Fibroblast of lung (primary cell): ENCODE results near the gene KCNJ9.

ENCODE experiments used
- EZH2 ChIP-seq: IDR thresholded peaks from 2 replicates; pipeline ENCODE4 v1.5.1; 2012; ENCODE audit warnings: low read length, control low read depth, mild to moderate bottlenecking; ENCODE audit errors: missing control alignments
- TF ChIP-seq, protein P1 (sequence below), 2 donors: IDR thresholded peaks in 1 of 2; conservative IDR thresholded peaks in 1 of 2; 1 replicate in 1 of 2; 2 replicates in 1 of 2; pipeline ENCODE4 v1.5.1; 2011 to 2012; ENCODE audit warnings: low read length in 2 of 2, control low read depth in 1 of 2, inconsistent platforms in 1 of 2, low read depth in 1 of 2, mild to moderate bottlenecking in 1 of 2

DNA sequence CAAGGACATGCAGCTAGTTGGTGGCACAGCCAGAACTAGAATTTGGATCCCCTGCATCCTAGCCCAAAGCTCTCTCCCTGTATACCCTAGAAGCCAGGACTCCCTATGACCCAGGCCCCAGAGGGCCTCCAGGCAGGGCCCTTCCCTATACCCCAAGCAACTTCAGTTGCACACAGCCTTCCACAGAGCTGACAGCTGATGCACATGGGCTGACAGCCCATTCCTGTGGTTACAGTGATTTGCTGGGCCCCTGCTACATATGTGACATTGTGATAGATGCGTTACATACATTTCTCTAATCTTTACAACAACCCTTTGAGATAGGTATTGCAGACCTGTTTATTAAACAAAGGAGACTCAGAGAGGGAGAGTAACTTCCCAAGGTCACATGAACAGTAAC lies 40.0 kb downstream of the KCNJ9 start:
- TF ChIP-seq, protein P1, sequence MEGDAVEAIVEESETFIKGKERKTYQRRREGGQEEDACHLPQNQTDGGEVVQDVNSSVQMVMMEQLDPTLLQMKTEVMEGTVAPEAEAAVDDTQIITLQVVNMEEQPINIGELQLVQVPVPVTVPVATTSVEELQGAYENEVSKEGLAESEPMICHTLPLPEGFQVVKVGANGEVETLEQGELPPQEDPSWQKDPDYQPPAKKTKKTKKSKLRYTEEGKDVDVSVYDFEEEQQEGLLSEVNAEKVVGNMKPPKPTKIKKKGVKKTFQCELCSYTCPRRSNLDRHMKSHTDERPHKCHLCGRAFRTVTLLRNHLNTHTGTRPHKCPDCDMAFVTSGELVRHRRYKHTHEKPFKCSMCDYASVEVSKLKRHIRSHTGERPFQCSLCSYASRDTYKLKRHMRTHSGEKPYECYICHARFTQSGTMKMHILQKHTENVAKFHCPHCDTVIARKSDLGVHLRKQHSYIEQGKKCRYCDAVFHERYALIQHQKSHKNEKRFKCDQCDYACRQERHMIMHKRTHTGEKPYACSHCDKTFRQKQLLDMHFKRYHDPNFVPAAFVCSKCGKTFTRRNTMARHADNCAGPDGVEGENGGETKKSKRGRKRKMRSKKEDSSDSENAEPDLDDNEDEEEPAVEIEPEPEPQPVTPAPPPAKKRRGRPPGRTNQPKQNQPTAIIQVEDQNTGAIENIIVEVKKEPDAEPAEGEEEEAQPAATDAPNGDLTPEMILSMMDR (conservative IDR thresholded peaks at IDR 0.05 in 1 of 2, IDR thresholded peaks at IDR 0.05 in 1 of 2; ENCODE audit: low read depth in 1 of 2, low read length in 2 of 2), result no peak
- no peak for TF ChIP-seq EZH2
